GM23248 (cell line): ENCODE data around the gene SPEN. TPM values are rescaled to one million over a fixed set of nuclear protein-coding genes. Genes with fewer than 3 reads are reported as not detected.

Experiments used
- DNase-seq: peaks from one replicate; pipeline ENCODE4 v3.0.0-alpha.2; 2015
- H2AFZ ChIP-seq: fragments of 200-600 bp; sonication (generic); 2 replicates; pipeline ENCODE4 v1.6.1; 2016; ENCODE audit warnings: antibody characterized with exemption
- H3F3A ChIP-seq: fragments of 200-600 bp; sonication (generic); 2 replicates; pipeline ENCODE4 v1.6.1; 2016; ENCODE audit warnings: mild to moderate bottlenecking, antibody characterized with exemption, mixed run types; ENCODE audit not compliant: insufficient read depth
- H3K27ac ChIP-seq: fragments of 200-600 bp; sonication (generic); 2 replicates; pipeline ENCODE4 v1.5.1; 2016; ENCODE audit warnings: mild to moderate bottlenecking
- H3K27me3 ChIP-seq: fragments of 200-600 bp; sonication (generic); replicated peaks from 2 replicates; pipeline ENCODE4 v1.6.1; 2016; ENCODE audit warnings: mild to moderate bottlenecking; ENCODE audit not compliant: insufficient read depth
- H3K36me3 ChIP-seq: fragments of 200-600 bp; sonication (generic); 2 replicates; pipeline ENCODE4 v1.6.1; 2016; ENCODE audit warnings: low read depth, mild to moderate bottlenecking
- H3K4me1 ChIP-seq: fragments of 200-600 bp; sonication (generic); 2 replicates; pipeline ENCODE4 v1.6.1; 2016; ENCODE audit warnings: mild to moderate bottlenecking; ENCODE audit not compliant: insufficient read depth
- H3K4me2 ChIP-seq: fragments of 200-600 bp; sonication (generic); one replicate; pipeline ENCODE4 v1.6.1; 2016; ENCODE audit warnings: mild to moderate bottlenecking; ENCODE audit not compliant: unreplicated experiment
- H3K4me3 ChIP-seq: fragments of 200-600 bp; sonication (generic); 2 replicates; pipeline ENCODE4 v1.5.1; 2016; ENCODE audit warnings: mild to moderate bottlenecking
- H3K79me2 ChIP-seq: fragments of 200-600 bp; sonication (generic); 2 replicates; pipeline ENCODE4 v1.6.1; 2016; ENCODE audit warnings: mild to moderate bottlenecking; ENCODE audit not compliant: insufficient read depth
- H3K9ac ChIP-seq: fragments of 200-600 bp; sonication (generic); 2 replicates; pipeline ENCODE4 v1.6.1; 2016; ENCODE audit warnings: mild to moderate bottlenecking
- H3K9me2 ChIP-seq: fragments of 200-600 bp; sonication (generic); 2 replicates; pipeline ENCODE4 v1.6.1; 2016; ENCODE audit warnings: mixed run types, mild to moderate bottlenecking, moderate library complexity; ENCODE audit not compliant: insufficient read depth
- H3K9me3 ChIP-seq: fragments of 200-600 bp; sonication (generic); one replicate; pipeline ENCODE4 v1.6.1; 2017; ENCODE audit warnings: low read depth
- H4K20me1 ChIP-seq: fragments of 200-600 bp; sonication (generic); 2 replicates; pipeline ENCODE4 v1.6.0; 2016; ENCODE audit not compliant: insufficient read depth
- EZH2 ChIP-seq: fragments of 200-600 bp; sonication (generic); IDR thresholded peaks from 2 replicates; pipeline ENCODE4 v1.6.1; 2018; ENCODE audit warnings: antibody characterized with exemption, mild to moderate bottlenecking; ENCODE audit not compliant: insufficient read depth, poor library complexity, severe bottlenecking
- EZH2phosphoT487 ChIP-seq: fragments of 200-600 bp; sonication (generic); IDR thresholded peaks from 2 replicates; pipeline ENCODE4 v1.6.1; 2018; ENCODE audit warnings: antibody characterized with exemption, moderate library complexity, mild to moderate bottlenecking, low read depth; ENCODE audit not compliant: insufficient read depth
- WGBS, 2 experiments: methylation state at CpG; one replicate each; pipeline ENCODE4 v1.1.6; 2015 to 2017; ENCODE audit warnings: low lambda C conversion rate in 2 of 2, low coverage in 1 of 2; ENCODE audit errors: missing lambda C conversion rate in 2 of 2; 5-methylcytosine and 5-hydroxymethylcytosine counted together
- in situ Hi-C: fragments of 300-500 bp; cut with MboI; formaldehyde crosslinking; loops from 2 replicates; pipeline ENCODE4 v1.15.0; 2020
- polyA plus RNA-seq: library from polyadenylated mRNA; unstranded; fragments of >200 nt; fragmentation: Nextera tagmentation; extraction: Ambion mirVana; gene quantifications from 2 replicates; pipeline ENCODE4 v1.2.1, GENCODE V29; 2016
- total RNA-seq: library from RNA; depleted of rRNA; stranded (reverse); fragments of >200 nt; shearing (Covaris generic); gene quantifications from 2 replicates; pipeline ENCODE4 v1.2.3, GENCODE V29; 2014

SPEN gene
- total and polyA plus RNA-seq, 2 experiments from 2014 or later = 16.5 to 17.2 TPM

DNA sequence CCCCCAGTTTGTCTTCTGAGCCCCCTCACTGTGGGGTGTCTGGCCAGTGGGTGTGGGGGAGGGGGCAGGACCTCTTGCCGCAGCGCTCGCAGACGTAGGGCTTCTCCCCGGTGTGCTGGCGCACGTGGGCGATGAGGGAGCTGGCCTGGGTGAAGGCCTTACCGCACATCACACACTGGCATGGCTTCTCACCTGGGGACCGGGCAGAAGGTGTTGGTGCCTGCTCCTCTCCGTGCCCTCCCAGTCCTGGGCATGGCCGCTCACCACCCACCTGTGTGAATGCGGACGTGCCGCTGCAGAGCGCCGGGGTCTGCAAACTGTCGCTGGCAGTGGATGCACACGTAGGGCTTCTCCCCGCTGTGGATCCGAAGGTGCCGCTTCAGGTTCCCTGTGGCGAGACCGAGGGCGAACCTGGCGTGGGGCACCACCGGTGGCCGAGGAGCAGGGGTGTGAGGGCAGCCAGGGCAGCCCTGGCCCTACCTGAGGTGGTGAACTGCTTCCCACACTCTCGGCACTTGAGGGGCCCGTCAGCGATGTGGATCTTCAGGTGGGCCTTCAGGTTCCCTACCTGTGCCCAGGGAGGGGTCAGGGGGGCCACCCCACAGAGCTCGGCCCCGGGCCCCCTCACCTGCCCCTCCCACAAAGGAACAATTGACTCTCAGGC is 96.0 kb downstream of the SPEN start:
- H3K4me1 ChIP-seq = peaks cover 19% of the 10 kb centered on the region
- H3K4me2 ChIP-seq = no peak overlapping the region
- in situ Hi-C loops = no loop called here
- peaks cover 25% of the 10 kb centered on the region; the same call in 1 of the 2 replicates for H3K36me3 ChIP-seq
- H4K20me1 ChIP-seq = no peaks in the 10 kb centered on the region
- H3K27me3 ChIP-seq = no peaks in the 10 kb centered on the region
- no peaks in the 10 kb centered on the region for H3K9me3 ChIP-seq
- H3K9ac ChIP-seq = no peak overlapping the region
- H3K79me2 ChIP-seq = peaks cover 47% of the 10 kb centered on the region
- H2AFZ ChIP-seq = no peak overlapping the region
- TF ChIP-seq EZH2 (no peak), EZH2phosphoT487 (no peak)
- peaks cover 34% of the 10 kb centered on the region for H3F3A ChIP-seq
- WGBS, 2 experiments = 95 to 96% methylated on average over 25 to 33 of the region's 33 CpGs
- no peak overlapping the region for H3K4me3 ChIP-seq
- no peaks in the 10 kb centered on the region for H3K9me2 ChIP-seq
- H3K27ac ChIP-seq = no peak overlapping the region
- no peak for DNase-seq

DNA sequence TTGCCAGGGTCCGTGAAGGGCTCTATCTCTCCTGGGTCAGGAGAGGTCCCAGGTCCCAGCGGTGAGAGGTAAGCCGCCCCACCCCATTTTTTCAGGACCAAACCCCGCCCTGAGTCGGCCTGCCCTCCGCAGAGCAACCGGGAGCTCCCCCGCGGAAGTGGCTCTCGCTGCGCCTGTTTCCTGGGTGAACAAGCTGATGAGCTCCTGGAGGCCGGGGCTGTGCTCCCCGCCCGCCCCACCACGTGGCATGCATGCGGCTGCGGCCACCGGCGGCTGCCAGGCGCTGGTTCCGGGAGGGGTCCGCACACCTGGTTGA is 96.4 kb downstream of the SPEN start:
- H3K36me3 ChIP-seq = peaks cover 25% of the 10 kb centered on the region; the same call in 1 of the 2 replicates
- no peak for TF ChIP-seq EZH2phosphoT487
- no peak for TF ChIP-seq EZH2
- WGBS, 2 experiments = 94 to 98% methylated on average over 20 to 22 of the region's 22 CpGs

DNA sequence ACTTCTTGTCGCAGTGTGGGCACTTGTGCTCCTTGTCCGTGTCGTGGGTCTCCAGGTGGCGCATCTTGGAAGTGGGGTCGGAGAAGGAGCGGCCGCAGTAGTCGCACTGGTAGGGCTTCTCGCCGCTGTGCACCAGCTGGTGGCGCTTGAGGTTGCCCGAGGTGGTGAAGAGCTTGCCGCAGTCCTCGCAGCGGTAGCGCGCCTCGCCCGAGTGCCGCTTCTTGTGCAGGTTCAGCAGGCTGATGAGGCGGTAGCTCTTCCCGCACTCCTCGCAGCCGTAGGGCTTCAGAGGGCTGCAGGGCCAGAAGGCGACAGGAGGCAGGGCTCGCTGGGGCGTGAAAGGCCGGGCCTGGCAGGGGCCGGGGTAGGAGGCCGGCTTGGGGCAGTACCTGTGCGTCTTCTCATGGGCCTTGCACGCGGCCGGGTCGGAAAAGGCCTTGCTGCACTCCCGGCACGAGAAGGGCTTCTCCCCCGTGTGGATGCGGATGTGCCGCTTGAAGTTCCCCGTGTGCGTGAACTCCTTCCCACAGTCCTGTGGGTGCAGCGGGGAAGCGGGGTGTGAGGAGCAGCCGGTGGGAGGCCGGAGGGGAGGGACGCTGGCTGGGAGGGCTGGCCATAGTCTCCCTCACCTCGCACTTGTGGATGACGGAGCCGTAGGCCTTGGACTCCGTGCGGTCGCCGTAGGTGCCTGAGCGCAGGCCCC is 97.0 kb downstream of the SPEN start:
- TF ChIP-seq EZH2phosphoT487 (no peak), EZH2 (no peak)
- H3K4me3 ChIP-seq = no peak overlapping the region
- H3K36me3 ChIP-seq = peaks cover 25% of the 10 kb centered on the region; the same call in 1 of the 2 replicates
- peaks cover 47% of the 10 kb centered on the region for H3K79me2 ChIP-seq
- no peaks in the 10 kb centered on the region for H3K27me3 ChIP-seq
- H3K9ac ChIP-seq = no peak overlapping the region
- WGBS, 2 experiments = 95 to 96% methylated on average over 53 to 55 of the region's 55 CpGs
- in situ Hi-C loops = no loop called here
- no peak overlapping the region for H3K4me2 ChIP-seq
- DNase-seq = no peak
- H2AFZ ChIP-seq = no peak overlapping the region
- no peaks in the 10 kb centered on the region for H3K9me2 ChIP-seq
- no peaks in the 10 kb centered on the region for H3K9me3 ChIP-seq
- peaks cover 29% of the 10 kb centered on the region for H3F3A ChIP-seq
- peaks cover 23% of the 10 kb centered on the region for H3K4me1 ChIP-seq
- no peak overlapping the region for H3K27ac ChIP-seq
- no peaks in the 10 kb centered on the region for H4K20me1 ChIP-seq

More for the DNA sequence above, 96.4 kb downstream of the SPEN start:
- no peak overlapping the region for H3K27ac ChIP-seq
- no peak overlapping the region for H3K4me3 ChIP-seq
- H2AFZ ChIP-seq = no peak overlapping the region
- no peak for DNase-seq
- H3K79me2 ChIP-seq = peaks cover 47% of the 10 kb centered on the region
- no peaks in the 10 kb centered on the region for H4K20me1 ChIP-seq
- no peaks in the 10 kb centered on the region for H3K27me3 ChIP-seq
- H3K9me2 ChIP-seq = no peaks in the 10 kb centered on the region
- peaks cover 23% of the 10 kb centered on the region for H3K4me1 ChIP-seq
- in situ Hi-C loops = no loop called here
- peaks cover 34% of the 10 kb centered on the region for H3F3A ChIP-seq
- no peak overlapping the region for H3K4me2 ChIP-seq
- H3K9ac ChIP-seq = no peak overlapping the region
- H3K9me3 ChIP-seq = no peaks in the 10 kb centered on the region

DNA sequence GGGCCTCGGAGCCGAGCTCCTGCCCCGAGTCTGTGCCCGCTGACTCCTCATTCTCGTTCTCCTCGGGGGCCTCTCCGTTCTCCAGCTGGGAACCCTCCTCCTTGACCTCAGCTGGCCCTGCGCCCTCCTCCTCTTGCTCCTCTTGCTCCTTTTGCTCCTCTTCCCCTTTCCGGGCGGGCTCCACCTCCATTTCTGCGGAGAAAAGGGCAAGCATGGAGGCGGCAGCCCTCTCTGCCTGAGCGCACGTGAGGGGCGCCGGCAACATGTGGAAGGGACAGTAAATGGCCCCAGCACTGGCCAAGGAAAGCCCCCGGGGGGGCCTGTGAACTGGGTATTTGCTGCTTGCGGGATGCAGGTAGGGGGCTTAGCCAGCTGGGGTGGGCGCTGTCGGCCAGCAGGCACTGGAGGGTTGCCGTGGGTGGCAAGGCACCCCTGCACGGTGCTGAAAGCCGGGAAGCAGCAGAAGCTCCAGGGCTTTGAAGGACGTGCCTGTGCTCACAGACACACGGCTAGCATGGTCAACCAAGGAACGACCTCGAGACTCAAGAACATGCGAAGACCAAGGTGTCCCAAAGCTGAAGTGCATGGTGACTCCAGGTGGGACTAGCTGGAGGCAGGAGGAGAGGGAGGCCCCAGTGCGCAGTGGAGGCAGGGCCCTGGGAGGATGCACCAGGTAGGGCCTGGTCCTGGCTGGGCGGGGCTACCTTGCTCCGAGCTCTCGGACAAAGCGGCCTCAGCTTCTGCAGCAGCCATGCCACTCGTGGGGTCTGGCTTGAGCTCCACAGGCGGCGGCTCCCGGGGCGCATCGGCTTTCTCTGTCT is 97.7 kb downstream of the SPEN start:
- no peak for DNase-seq
- H3K9me3 ChIP-seq = no peaks in the 10 kb centered on the region
- H3K9me2 ChIP-seq = no peaks in the 10 kb centered on the region
- no peak overlapping the region for H3K4me2 ChIP-seq
- no peak overlapping the region for H2AFZ ChIP-seq
- 94 to 96% methylated on average over 37 to 38 of the region's 39 CpGs for WGBS, 2 experiments
- no peak for TF ChIP-seq EZH2phosphoT487
- no peak for TF ChIP-seq EZH2
- no peaks in the 10 kb centered on the region for H3K27me3 ChIP-seq
- H3K9ac ChIP-seq = no peak overlapping the region
- peaks cover 25% of the 10 kb centered on the region for H3K4me1 ChIP-seq
- no peak overlapping the region for H3K27ac ChIP-seq
- H3F3A ChIP-seq = peaks cover 26% of the 10 kb centered on the region
- in situ Hi-C loops = no loop called here
- H3K79me2 ChIP-seq = peaks cover 48% of the 10 kb centered on the region
- H4K20me1 ChIP-seq = no peaks in the 10 kb centered on the region
- no peak overlapping the region for H3K4me3 ChIP-seq
- H3K36me3 ChIP-seq = peaks cover 23% of the 10 kb centered on the region; the same call in 1 of the 2 replicates
